ENCODE data around the gene CNTNAP2. TPM values are rescaled to one million over a fixed set of nuclear protein-coding genes. Genes with fewer than 3 reads are reported as not detected.

CNTNAP2 gene
- total RNA-seq, 1 donor from 2014 or later = not detected

- no peaks in the 10 kb centered on the region for H3K4me1 Mint-ChIP-seq (ENCODE audit: low read depth)
- H3K9me3 Mint-ChIP-seq = no peaks in the 10 kb centered on the region
- no peak for DNase-seq (ENCODE audit: low spot score)
- intact Hi-C loops (cut with micrococcal nuclease) = no loop called here
- no peak overlapping the region for H3K4me3 Mint-ChIP-seq
- H3K27me3 Mint-ChIP-seq (ENCODE audit: insufficient read depth) = no peaks in the 10 kb centered on the region
- H3K36me3 Mint-ChIP-seq (ENCODE audit: low read depth) = no peaks in the 10 kb centered on the region
- H3K27ac Mint-ChIP-seq = no peak overlapping the region
These were observed 1762.5 kb downstream of the CNTNAP2 start for GRCh38 chr7:147878912-147879661.

- Mint-ChIP-seq H3K27me3 (ENCODE audit: insufficient read depth) (no peaks in the 10 kb centered on the region), H3K27ac (no peak overlapping the region), H3K4me1 (ENCODE audit: low read depth) (no peaks in the 10 kb centered on the region), H3K36me3 (ENCODE audit: low read depth) (no peaks in the 10 kb centered on the region), H3K9me3 (no peaks in the 10 kb centered on the region), H3K4me3 (no peak overlapping the region)
- intact Hi-C loops (cut with micrococcal nuclease) = no loop called here
- DNase-seq (ENCODE audit: low spot score) = no peak
These were observed 1769.3 kb downstream of the CNTNAP2 start for GRCh38 chr7:147885869-147886268.

- Mint-ChIP-seq H3K27ac (no peak overlapping the region), H3K4me3 (no peak overlapping the region), H3K9me3 (no peaks in the 10 kb centered on the region), H3K36me3 (ENCODE audit: low read depth) (no peaks in the 10 kb centered on the region), H3K4me1 (ENCODE audit: low read depth) (no peaks in the 10 kb centered on the region), H3K27me3 (ENCODE audit: insufficient read depth) (no peaks in the 10 kb centered on the region)
- intact Hi-C loops (cut with micrococcal nuclease) = no loop called here
- DNase-seq (ENCODE audit: low spot score) = no peak
These were observed 1777.7 kb downstream of the CNTNAP2 start for GRCh38 chr7:147894271-147894670.

GRCh38 chr7:147896121-147896520, 1779.5 kb downstream of the CNTNAP2 start:
- H3K27me3 Mint-ChIP-seq (ENCODE audit: insufficient read depth) = no peaks in the 10 kb centered on the region

GRCh38 chr7:147903536-147904218, 1787.1 kb downstream of the CNTNAP2 start:
- Mint-ChIP-seq H3K4me3 (no peak overlapping the region), H3K9me3 (no peaks in the 10 kb centered on the region), H3K4me1 (ENCODE audit: low read depth) (no peaks in the 10 kb centered on the region), H3K27ac (no peak overlapping the region), H3K27me3 (ENCODE audit: insufficient read depth) (no peaks in the 10 kb centered on the region), H3K36me3 (ENCODE audit: low read depth) (no peaks in the 10 kb centered on the region)
- DNase-seq (ENCODE audit: low spot score) = no peak
- intact Hi-C loops (cut with micrococcal nuclease) = no loop called here

More at GRCh38 chr7:147896121-147896520, 1779.5 kb downstream of the CNTNAP2 start:
- no peak for DNase-seq (ENCODE audit: low spot score)
- Mint-ChIP-seq H3K36me3 (ENCODE audit: low read depth) (no peaks in the 10 kb centered on the region), H3K9me3 (no peaks in the 10 kb centered on the region), H3K4me3 (no peak overlapping the region), H3K4me1 (ENCODE audit: low read depth) (no peaks in the 10 kb centered on the region), H3K27ac (no peak overlapping the region)
- intact Hi-C loops (cut with micrococcal nuclease) = no loop called here

GRCh38 chr7:147904219-147904576, 1787.6 kb downstream of the CNTNAP2 start:
- Mint-ChIP-seq H3K4me1 (ENCODE audit: low read depth) (no peaks in the 10 kb centered on the region), H3K9me3 (no peaks in the 10 kb centered on the region), H3K36me3 (ENCODE audit: low read depth) (no peaks in the 10 kb centered on the region), H3K27ac (no peak overlapping the region), H3K27me3 (ENCODE audit: insufficient read depth) (no peaks in the 10 kb centered on the region), H3K4me3 (no peak overlapping the region)
- intact Hi-C loops (cut with micrococcal nuclease) = no loop called here
- DNase-seq (ENCODE audit: low spot score) = no peak

- Mint-ChIP-seq H3K27ac (no peak overlapping the region), H3K27me3 (ENCODE audit: insufficient read depth) (no peaks in the 10 kb centered on the region), H3K4me3 (no peak overlapping the region), H3K4me1 (ENCODE audit: low read depth) (no peaks in the 10 kb centered on the region), H3K36me3 (ENCODE audit: low read depth) (no peaks in the 10 kb centered on the region), H3K9me3 (no peaks in the 10 kb centered on the region)
- DNase-seq (ENCODE audit: low spot score) = no peak
- intact Hi-C loops (cut with micrococcal nuclease) = no loop called here
These were observed 1793.0 kb downstream of the CNTNAP2 start for GRCh38 chr7:147909431-147910148.

- H3K36me3 Mint-ChIP-seq (ENCODE audit: low read depth) = no peaks in the 10 kb centered on the region
- intact Hi-C loops (cut with micrococcal nuclease) = no loop called here
- H3K9me3 Mint-ChIP-seq = no peaks in the 10 kb centered on the region
- no peak overlapping the region for H3K4me3 Mint-ChIP-seq
- no peak for DNase-seq (ENCODE audit: low spot score)
- no peak overlapping the region for H3K27ac Mint-ChIP-seq
- no peaks in the 10 kb centered on the region for H3K27me3 Mint-ChIP-seq (ENCODE audit: insufficient read depth)
- no peaks in the 10 kb centered on the region for H3K4me1 Mint-ChIP-seq (ENCODE audit: low read depth)
These were observed 1794.6 kb downstream of the CNTNAP2 start for GRCh38 chr7:147911201-147911601.

- no peaks in the 10 kb centered on the region for H3K9me3 Mint-ChIP-seq
- H3K36me3 Mint-ChIP-seq (ENCODE audit: low read depth) = no peaks in the 10 kb centered on the region
- no peak overlapping the region for H3K27ac Mint-ChIP-seq
- DNase-seq (ENCODE audit: low spot score) = no peak
- intact Hi-C loops (cut with micrococcal nuclease) = no loop called here
- H3K27me3 Mint-ChIP-seq (ENCODE audit: insufficient read depth) = no peaks in the 10 kb centered on the region
- H3K4me1 Mint-ChIP-seq (ENCODE audit: low read depth) = no peaks in the 10 kb centered on the region
- H3K4me3 Mint-ChIP-seq = no peak overlapping the region
These were observed 1795.7 kb downstream of the CNTNAP2 start for GRCh38 chr7:147912291-147912690.

GRCh38 chr7:147912946-147913638, 1796.5 kb downstream of the CNTNAP2 start:
- Mint-ChIP-seq H3K27me3 (ENCODE audit: insufficient read depth) (no peaks in the 10 kb centered on the region), H3K27ac (no peak overlapping the region), H3K4me3 (no peak overlapping the region), H3K36me3 (ENCODE audit: low read depth) (no peaks in the 10 kb centered on the region), H3K9me3 (no peaks in the 10 kb centered on the region), H3K4me1 (ENCODE audit: low read depth) (no peaks in the 10 kb centered on the region)
- DNase-seq (ENCODE audit: low spot score) = no peak
- intact Hi-C loops (cut with micrococcal nuclease) = no loop called here

- H3K27me3 Mint-ChIP-seq (ENCODE audit: insufficient read depth) = no peaks in the 10 kb centered on the region
- no peak for DNase-seq (ENCODE audit: low spot score)
- no peak overlapping the region for H3K27ac Mint-ChIP-seq
- intact Hi-C loops (cut with micrococcal nuclease) = no loop called here
- H3K4me1 Mint-ChIP-seq (ENCODE audit: low read depth) = no peaks in the 10 kb centered on the region
- H3K9me3 Mint-ChIP-seq = no peaks in the 10 kb centered on the region
- H3K36me3 Mint-ChIP-seq (ENCODE audit: low read depth) = no peaks in the 10 kb centered on the region
- no peak overlapping the region for H3K4me3 Mint-ChIP-seq
These were observed 1799.2 kb downstream of the CNTNAP2 start for GRCh38 chr7:147915781-147916180.

- no peaks in the 10 kb centered on the region for H3K4me1 Mint-ChIP-seq (ENCODE audit: low read depth)
- peaks cover 1% of the 10 kb centered on the region for H3K9me3 Mint-ChIP-seq
These were observed 1800.0 kb downstream of the CNTNAP2 start for GRCh38 chr7:147916573-147916972.

GRCh38 chr7:147923841-147924240, 1807.2 kb downstream of the CNTNAP2 start:
- no peaks in the 10 kb centered on the region for H3K36me3 Mint-ChIP-seq (ENCODE audit: low read depth)
- DNase-seq (ENCODE audit: low spot score) = no peak
- peaks cover 2% of the 10 kb centered on the region for H3K27me3 Mint-ChIP-seq (ENCODE audit: insufficient read depth)
- H3K4me3 Mint-ChIP-seq = no peak overlapping the region
- H3K27ac Mint-ChIP-seq = no peak overlapping the region
- intact Hi-C loops (cut with micrococcal nuclease) = no loop called here
- H3K9me3 Mint-ChIP-seq = peaks cover 11% of the 10 kb centered on the region
- no peaks in the 10 kb centered on the region for H3K4me1 Mint-ChIP-seq (ENCODE audit: low read depth)

More at GRCh38 chr7:147916573-147916972, 1800.0 kb downstream of the CNTNAP2 start:
- H3K27me3 Mint-ChIP-seq (ENCODE audit: insufficient read depth) = peaks cover 1% of the 10 kb centered on the region
- DNase-seq (ENCODE audit: low spot score) = no peak
- H3K36me3 Mint-ChIP-seq (ENCODE audit: low read depth) = no peaks in the 10 kb centered on the region
- H3K4me3 Mint-ChIP-seq = no peak overlapping the region
- intact Hi-C loops (cut with micrococcal nuclease) = no loop called here
- H3K27ac Mint-ChIP-seq = no peak overlapping the region
